ENCODE measurements around the gene PRAMEF13.
"Not testable (repeated sequence)": the region's sequence is repeated elsewhere in the genome, so short reads cannot be mapped to it uniquely, and the experiment has no call there.

The PRAMEF13 gene

GRCh38 chr1:13224480-13225060, 23.4 kb upstream of the PRAMEF13 start:
- no peak overlapping the region for H3K4me3 ChIP-seq (ENCODE audit: low read depth, low read length)
- no peak for TF ChIP-seq CTCF (IDR thresholded peaks at IDR 0.05; ENCODE audit: borderline replicate concordance, insufficient read depth, low read depth, low read length)

- not testable (repeated sequence) for H3K4me3 ChIP-seq (ENCODE audit: low read depth, low read length)
These were observed 21.6 kb upstream of the PRAMEF13 start for GRCh38 chr1:13222788-13223187.

- not testable (repeated sequence) for H3K4me3 ChIP-seq (ENCODE audit: low read depth, low read length)
These were observed 18.0 kb upstream of the PRAMEF13 start for GRCh38 chr1:13219203-13219602.

- H3K4me3 ChIP-seq (ENCODE audit: low read depth, low read length), result not testable (repeated sequence)
These were observed 15.4 kb upstream of the PRAMEF13 start for GRCh38 chr1:13216619-13217018.

GRCh38 chr1:13208712-13209111, 7.5 kb upstream of the PRAMEF13 start:
- H3K4me3 ChIP-seq (ENCODE audit: low read depth, low read length), result not testable (repeated sequence)

- not testable (repeated sequence) for H3K4me3 ChIP-seq (ENCODE audit: low read depth, low read length)
These were observed 29.7 kb downstream of the PRAMEF13 start, which contains the start of gene PRAMEF9 for GRCh38 chr1:13171548-13171947. Gene PRAMEF9, plus strand, starts transcription at chr1:13171848. Its CDS starts 3,433 bp downstream, at chr1:13175281.

- H3K4me3 ChIP-seq (ENCODE audit: low read depth, low read length), result not testable (repeated sequence)
These were observed 35.7 kb downstream of the PRAMEF13 start, which contains the start of gene HNRNPCL4 for GRCh38 chr1:13165531-13165930. Gene HNRNPCL4, minus strand, starts transcription at chr1:13165631. Its CDS starts 164 bp downstream, at chr1:13165467.

GRCh38 chr1:13155909-13156308, 45.3 kb downstream of the PRAMEF13 start, which contains the start of gene PRAMEF26:
Gene PRAMEF26, minus strand, starts transcription at chr1:13156009. Its CDS starts 2,914 bp downstream, at chr1:13153095.
- not testable (repeated sequence) for H3K4me3 ChIP-seq (ENCODE audit: low read depth, low read length)
